ENCODE data around the gene DISC1.
A peak's percentile ranks its signal among the peaks of the same experiment; 100 is the strongest.
"Not testable (repeated sequence)": the region's sequence is repeated elsewhere in the genome, so short reads cannot be mapped to it uniquely, and the experiment has no call there.

The DISC1 gene

DNA sequence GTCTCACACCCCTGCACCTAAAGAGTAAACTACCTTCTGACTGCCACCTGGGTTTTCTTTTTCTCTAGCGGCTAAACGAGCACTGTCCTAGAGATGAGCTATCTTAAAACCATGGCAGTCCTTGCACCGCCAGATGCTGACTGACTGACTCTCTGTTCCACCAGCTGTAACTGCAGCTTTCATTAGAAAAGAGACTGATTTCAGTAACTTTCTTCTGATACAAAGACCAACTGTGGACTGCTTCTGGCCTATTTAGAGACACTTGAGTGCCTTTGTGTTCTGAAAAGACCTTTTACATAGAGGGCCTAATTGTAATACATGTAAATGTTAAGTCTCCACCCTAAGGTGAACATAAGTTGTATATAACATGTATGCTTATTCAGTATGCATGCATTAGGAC, 152.5 kb downstream of the DISC1 start:
- no peak for DNase-seq

DNA sequence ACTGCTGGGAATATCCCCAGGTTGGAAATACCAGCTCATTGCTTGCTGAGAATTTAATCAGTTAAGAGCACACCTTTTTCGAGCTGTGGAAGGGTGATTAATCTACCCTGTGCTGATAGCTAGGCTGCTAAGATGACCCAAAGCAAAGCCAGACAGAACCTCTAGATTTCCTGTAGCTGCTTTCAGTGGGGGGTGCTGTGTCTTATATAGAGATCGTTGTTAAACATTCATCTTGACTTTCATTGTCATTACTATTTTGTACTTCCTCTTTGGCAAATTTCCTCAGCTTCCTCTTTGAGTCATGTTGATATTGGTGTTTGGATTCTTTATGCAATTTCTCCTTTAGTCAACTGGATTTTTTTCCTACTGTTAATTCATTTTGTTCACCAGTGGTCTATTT, 155.3 kb downstream of the DISC1 start:
- DNase-seq, result no peak

DNA sequence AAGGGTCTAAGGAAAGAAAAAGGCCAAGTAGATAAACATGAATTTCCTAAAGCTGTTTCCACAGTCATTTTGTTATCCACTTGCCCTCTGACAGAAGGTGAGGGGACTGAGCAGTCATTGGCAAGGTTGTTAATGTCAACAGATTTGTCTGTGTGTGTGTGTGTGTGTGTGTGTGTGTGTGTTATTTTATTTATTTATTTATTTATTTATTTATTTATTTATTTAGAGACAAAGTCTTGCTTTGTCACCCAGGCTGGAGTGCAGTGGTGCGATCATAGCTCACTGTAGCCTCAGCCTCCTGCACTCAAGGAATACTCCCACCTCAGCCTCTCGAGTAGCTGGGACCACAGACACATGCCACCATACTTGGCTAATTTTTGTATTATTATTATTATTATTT, 158.5 kb downstream of the DISC1 start:
- DNase-seq, result not testable (repeated sequence)

- no peak for DNase-seq
Observed at GRCh38 chr1:231786126-231786525, 159.5 kb downstream of the DISC1 start.

GRCh38 chr1:231792634-231793033, 166.0 kb downstream of the DISC1 start:
- peak in 1 of 2 experiments; percentile 29 for DNase-seq

GRCh38 chr1:231793893-231794292, 167.3 kb downstream of the DISC1 start:
- DNase-seq, result no peak

DNA sequence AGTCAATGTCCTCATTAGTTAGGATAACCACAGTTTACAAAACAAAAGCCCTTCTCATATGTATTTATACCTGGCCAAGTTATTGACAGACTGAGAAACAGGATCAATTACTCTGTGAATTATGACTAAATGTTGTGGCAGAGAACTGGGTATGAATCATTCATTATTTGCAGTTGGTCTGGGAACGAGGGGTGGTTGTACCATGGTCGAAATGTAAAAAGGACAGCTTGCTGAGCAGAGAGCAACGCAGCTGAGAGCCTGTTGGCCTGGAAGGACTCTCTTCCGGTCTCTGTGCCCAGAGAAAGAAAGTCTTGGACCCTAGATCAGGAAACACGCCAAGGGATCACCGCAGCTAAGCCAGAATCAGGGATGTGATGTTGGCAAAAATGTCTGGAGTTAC, 169.6 kb downstream of the DISC1 start:
- DNase-seq, result peak; percentile 57 to 85

DNA sequence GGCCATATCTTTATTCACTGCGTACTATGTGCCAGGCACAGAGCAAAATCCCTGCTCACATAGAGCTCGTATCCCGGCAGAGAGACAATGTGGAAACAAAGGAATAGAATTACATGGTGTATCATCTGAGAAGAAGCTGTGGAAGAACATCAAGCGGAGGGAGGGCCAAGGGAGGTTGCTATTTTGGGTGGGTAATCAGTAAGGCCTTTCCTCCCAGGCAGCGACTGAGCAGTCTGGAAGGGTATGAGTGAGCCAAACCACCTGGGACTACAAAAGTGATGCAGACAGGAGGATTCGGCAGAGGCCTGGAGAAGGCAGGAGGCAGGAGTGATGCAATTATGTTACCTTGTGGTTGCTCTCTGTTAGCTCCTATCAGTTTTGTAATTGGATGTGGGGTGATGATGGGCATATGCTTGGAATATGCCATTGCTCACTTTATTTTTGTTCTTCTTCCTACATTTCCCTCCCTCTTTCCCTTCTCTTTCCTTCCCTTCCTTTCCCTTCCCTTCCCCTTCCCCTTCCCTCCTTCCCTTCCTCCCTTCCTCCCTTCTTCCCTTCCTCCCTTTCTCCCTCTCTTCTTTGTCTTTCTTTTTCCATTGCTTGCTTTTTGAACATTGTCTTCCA, 172.9 kb downstream of the DISC1 start:
- DNase-seq, result no peak

DNA sequence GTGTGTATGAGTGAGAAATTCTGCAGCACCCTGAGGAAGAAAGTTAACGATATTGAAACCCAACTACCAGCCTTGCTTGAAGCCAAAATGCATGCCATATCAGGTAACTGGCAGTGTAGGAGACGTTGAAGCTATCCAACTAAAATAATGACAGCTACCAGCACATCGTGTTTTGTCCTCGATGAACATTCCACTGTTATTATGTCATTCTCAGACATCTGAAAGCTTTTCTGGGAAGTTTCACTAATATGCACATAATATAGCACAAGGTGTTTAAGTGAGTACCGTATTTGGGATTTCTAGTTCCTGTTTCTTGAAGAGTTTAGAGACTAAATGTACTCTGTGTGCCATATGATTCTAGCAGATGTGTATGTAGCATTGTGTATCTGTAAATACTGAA, 173.5 kb downstream of the DISC1 start:
- peak; percentile 40 to 56 for DNase-seq

DNA sequence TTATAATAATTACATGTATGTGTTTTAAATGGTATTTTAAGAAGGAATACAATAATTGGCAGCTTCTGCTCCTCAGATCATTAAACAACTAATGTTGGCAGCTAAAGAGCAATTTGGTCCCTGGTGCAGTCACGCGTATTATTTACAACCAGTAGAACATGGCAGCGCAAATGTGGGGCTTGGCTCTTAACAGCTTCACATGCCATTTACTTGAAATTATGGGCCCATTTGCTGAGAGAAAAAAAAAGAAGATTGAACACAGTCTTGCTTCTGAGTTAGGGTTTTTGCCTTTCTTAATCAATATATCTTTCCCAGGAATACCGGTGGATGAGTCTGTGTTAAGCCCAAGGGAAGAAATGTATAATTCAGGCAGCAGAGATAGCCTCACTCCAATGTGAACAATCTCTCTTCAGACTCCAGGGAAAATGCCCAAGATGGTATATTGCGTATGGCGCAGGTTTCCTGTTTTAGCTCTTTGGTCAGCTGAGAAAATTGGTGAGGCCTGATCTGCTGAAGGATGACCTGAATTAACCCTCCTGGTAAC, 174.5 kb downstream of the DISC1 start:
- peak; percentile 53 to 86 for DNase-seq

- peak; percentile 16 to 77 for DNase-seq
Observed at GRCh38 chr1:231803353-231803752, 176.8 kb downstream of the DISC1 start.

DNA sequence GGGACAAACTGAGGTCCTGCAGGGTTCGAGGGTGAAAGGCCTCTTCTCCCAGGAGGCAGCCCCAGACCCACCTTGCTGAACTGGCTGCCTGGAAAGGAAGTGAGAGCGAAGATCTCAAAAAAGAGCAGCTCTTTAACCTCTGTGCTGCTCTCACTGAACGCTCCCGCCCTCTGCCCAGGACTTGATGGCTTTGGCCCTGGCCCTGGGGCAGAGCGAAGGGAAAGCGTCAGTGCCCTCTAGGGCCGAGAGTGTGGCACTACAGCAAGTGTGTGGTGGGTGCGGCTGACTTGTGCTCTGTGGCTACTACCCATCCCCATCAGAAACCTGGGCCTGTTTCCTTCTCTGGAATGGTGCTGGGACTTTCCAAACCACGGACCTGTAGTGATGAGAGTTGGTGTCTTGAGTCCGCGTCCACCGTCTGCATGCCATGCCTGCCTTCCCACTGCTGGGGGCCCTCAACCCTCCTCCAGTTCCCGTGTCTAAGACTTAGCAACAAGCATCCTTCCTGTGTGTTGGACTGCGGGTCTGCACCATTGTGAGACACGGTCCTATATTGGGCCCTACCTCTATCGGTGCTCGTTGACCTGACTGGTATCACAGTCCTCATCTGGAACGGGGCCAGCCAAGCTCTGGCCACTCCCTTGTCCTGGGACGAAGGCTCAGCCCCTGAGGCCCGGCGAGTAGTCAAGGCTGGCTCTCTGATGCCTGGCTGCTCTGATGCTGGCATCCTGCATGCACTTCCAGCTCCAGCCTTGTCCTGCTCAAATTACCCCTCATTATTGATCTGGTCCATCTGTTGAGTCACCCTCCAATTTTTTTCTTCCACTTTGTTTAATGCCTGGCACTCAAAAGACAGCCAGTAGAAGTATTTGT, 180.3 kb downstream of the DISC1 start:
- peak; percentile 96 for DNase-seq

DNA sequence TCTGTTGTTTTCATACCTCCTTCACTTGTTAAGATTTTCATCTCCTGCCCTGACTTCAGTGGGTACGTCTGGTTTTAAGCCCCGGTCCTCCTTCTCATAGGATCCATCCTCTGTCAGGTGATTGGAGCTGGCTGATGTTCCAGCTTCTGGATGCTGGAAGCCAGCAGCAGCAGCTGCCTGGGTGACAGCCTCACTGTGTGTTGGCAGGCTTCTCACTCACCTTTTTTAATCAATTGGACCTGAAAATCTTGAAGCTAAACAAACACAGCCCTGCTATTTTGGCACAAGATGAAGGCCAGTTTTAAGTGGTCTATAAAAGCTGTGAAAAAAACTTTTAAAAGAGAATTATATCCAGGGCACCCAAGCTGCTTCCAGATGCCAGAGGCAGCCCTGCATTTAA, 181.0 kb downstream of the DISC1 start:
- peak; percentile 96 for DNase-seq

DNA sequence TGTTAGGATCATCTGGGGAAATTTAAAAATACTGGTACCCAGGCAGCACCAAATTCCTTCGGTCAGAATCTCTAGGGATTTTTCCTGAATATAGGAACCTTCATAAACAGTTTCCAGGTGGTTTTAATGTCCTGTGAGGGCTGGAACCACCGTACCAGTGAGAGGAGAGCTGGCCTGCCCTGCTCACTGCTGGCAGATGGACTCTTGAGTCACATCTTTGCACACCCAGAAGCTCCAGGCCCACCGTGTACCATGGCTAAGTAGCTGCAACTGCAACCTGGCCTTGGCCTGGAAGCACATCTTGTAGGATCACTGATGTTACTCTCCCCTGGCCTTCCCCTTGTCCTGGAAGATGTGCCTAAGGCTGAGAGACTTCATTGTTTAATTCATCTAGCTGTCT, 181.5 kb downstream of the DISC1 start:
- peak in 1 of 2 experiments; percentile 45 for DNase-seq

GRCh38 chr1:231808990-231809389, 182.4 kb downstream of the DISC1 start:
- peak in 1 of 2 experiments; percentile 18 for DNase-seq

DNA sequence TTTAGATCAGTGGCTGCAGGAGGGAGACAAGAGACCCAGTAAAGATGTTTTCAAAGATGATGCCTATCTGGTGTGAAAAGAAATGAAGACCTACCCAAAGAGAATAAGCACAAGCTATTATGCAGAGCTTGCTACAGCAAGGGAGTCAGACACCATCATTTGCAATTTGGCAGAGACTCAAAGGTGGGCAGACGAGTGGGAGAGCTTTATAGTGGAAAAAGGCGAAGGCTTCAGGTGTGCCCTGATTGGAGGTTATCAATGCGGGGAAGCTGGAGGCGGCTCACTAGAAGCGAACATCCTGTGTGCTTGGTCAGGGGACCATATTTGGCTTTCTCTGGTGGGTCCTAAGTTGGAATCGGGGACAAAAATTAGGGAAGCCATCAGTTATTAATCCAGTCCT, 183.8 kb downstream of the DISC1 start:
- DNase-seq, result no peak

- DNase-seq, result no peak
Observed at GRCh38 chr1:231814021-231814420, 187.4 kb downstream of the DISC1 start.

DNA sequence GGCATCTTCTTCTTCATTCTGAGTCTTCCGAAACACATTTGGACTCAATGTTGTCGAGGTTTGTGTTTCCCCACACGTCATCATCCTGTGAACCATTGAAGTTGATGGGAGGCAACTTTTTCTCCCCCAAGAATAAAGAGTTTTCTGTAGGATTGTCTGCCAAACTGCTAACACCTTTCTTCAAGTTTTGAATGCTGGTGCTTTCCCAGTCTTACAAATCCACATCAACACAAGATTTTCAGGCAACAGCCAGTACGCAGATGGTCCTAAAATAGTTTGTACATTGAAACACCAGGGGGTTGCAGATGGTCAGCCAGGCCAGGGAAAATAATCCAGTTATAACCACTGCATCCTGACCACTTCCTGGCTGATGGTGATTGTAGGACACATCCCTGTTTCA, 187.9 kb downstream of the DISC1 start:
- DNase-seq, result no peak

DNA sequence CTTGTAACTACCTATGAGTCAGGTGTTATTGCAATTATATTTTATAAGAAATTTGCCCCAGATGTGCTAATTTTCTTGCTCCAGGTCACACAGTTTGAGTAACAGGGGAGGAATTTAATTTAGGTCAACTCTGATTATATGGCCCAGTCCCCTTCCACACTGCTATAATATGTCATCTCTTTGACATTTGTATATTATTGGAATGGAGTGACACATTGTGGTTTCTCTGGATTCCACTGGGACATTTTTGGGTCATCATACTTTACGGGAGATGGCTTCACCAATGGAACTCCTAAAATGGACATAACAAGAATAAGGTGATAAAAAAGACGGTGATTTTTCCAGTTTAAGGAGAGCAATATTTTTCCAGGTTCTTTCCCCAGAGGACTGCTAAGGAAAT, 191.2 kb downstream of the DISC1 start:
- no peak for DNase-seq

DNA sequence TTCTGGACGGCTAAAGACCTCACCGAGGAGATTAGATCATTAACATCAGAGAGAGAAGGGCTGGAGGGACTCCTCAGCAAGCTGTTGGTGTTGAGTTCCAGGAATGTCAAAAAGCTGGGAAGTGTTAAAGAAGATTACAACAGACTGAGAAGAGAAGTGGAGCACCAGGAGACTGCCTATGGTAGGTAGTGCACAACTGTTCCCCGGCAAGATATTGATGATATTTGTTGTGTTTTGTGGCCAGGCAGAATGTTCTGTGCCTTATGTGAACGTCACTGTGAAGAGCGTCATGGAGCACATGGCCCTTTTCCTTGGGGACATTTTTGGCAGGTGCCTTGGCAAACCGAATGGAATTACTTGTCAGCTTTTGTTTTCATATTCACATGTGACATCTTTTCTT, 191.7 kb downstream of the DISC1 start:
- no peak for DNase-seq

DNA sequence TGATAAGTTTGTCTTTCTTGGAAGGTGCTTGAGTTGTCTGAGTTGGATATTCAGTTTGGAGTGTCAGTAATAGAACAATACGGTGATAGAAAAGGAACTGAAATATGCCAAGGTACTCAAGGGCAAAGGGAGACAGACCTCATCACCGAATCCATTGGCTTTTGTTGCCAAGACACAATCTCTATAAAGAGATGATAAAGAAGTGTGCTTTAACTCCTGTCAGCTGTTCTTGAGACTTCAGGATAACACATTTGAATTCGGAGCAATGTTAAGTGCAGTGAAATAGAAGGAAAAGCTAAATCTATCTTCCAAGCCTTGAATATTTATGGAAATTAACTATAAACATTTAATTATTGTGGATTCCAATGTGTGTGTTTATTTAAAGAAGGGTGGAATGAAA, 194.7 kb downstream of the DISC1 start:
- DNase-seq, result no peak

DNA sequence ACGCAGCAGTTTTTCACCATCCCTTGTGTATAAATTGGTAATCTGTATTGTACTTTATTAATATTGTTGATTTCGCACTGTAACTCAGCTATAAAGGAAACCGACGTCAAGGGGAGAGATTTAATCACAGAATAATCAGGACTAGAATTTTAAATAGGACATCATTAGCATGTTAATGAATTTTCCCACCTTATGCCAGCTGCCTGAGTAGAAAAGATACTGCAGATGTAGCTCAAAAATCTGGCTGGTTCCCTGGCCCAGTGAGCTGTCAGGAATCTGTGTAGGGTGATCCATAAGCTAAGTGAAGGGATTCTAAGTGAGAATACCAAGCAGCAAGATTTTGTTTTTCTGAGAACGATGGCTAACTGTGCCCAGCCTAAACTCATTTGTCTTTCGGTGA, 195.5 kb downstream of the DISC1 start:
- no peak for DNase-seq

- DNase-seq, result no peak
Observed at GRCh38 chr1:231826566-231826965, 200.0 kb downstream of the DISC1 start.
